ENCODE data around the gene OSBPL3.

The OSBPL3 gene

GRCh38 chr7:24799506-24799905 is 180.5 kb downstream of the OSBPL3 start:
- H3K4me3 ChIP-seq (ENCODE audit: low read length), result no peak overlapping the region
- H3K4me2 ChIP-seq (ENCODE audit: low read depth, low read length), result no peak overlapping the region
- no peaks in the 10 kb centered on the region for H3K4me1 ChIP-seq (ENCODE audit: low read length)
- no peaks in the 10 kb centered on the region for H3K9me2 ChIP-seq (replicated peaks; ENCODE audit: insufficient read depth, low read length)
- H3K27me3 ChIP-seq (replicated peaks; ENCODE audit: insufficient read depth, low read length), result no peaks in the 10 kb centered on the region
- H3K79me2 ChIP-seq (ENCODE audit: low read length), result no peaks in the 10 kb centered on the region
- no peaks in the 10 kb centered on the region for H3K36me3 ChIP-seq (replicated peaks; ENCODE audit: insufficient read depth, low read length)
- no peak for TF ChIP-seq EZH2 (optimal IDR thresholded peaks at IDR 0.05; ENCODE audit: low read depth, low read length)
- TF ChIP-seq, protein P1, sequence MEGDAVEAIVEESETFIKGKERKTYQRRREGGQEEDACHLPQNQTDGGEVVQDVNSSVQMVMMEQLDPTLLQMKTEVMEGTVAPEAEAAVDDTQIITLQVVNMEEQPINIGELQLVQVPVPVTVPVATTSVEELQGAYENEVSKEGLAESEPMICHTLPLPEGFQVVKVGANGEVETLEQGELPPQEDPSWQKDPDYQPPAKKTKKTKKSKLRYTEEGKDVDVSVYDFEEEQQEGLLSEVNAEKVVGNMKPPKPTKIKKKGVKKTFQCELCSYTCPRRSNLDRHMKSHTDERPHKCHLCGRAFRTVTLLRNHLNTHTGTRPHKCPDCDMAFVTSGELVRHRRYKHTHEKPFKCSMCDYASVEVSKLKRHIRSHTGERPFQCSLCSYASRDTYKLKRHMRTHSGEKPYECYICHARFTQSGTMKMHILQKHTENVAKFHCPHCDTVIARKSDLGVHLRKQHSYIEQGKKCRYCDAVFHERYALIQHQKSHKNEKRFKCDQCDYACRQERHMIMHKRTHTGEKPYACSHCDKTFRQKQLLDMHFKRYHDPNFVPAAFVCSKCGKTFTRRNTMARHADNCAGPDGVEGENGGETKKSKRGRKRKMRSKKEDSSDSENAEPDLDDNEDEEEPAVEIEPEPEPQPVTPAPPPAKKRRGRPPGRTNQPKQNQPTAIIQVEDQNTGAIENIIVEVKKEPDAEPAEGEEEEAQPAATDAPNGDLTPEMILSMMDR (IDR thresholded peaks at IDR 0.05; ENCODE audit: low read length), result no peak
- TF ChIP-seq EZH2phosphoT487 (IDR thresholded peaks at IDR 0.05; ENCODE audit: low read length), result no peak
- H3F3A ChIP-seq (ENCODE audit: insufficient read depth, low read length), result no peaks in the 10 kb centered on the region
- no peaks in the 10 kb centered on the region for H3K9me3 ChIP-seq (replicated peaks; ENCODE audit: insufficient read depth, low read length)
- DNase-seq, result no peak
- H3K27ac ChIP-seq (ENCODE audit: low read length), result no peak overlapping the region
- no peak overlapping the region for H3K9ac ChIP-seq (ENCODE audit: low read length)
- no peak overlapping the region for H2AFZ ChIP-seq (ENCODE audit: low read length)
- no peaks in the 10 kb centered on the region for H4K20me1 ChIP-seq (ENCODE audit: insufficient read depth, low read length)

GRCh38 chr7:24798261-24798660 is 181.7 kb downstream of the OSBPL3 start:
- H3K4me2 ChIP-seq (ENCODE audit: low read depth, low read length), result no peak overlapping the region
- no peaks in the 10 kb centered on the region for H3K4me1 ChIP-seq (ENCODE audit: low read length)
- H3K27me3 ChIP-seq (replicated peaks; ENCODE audit: insufficient read depth, low read length), result no peaks in the 10 kb centered on the region
- no peaks in the 10 kb centered on the region for H4K20me1 ChIP-seq (ENCODE audit: insufficient read depth, low read length)
- no peak overlapping the region for H3K27ac ChIP-seq (ENCODE audit: low read length)
- DNase-seq, result no peak
- H2AFZ ChIP-seq (ENCODE audit: low read length), result no peak overlapping the region
- H3K4me3 ChIP-seq (ENCODE audit: low read length), result no peak overlapping the region
- H3K36me3 ChIP-seq (replicated peaks; ENCODE audit: insufficient read depth, low read length), result no peaks in the 10 kb centered on the region
- H3K79me2 ChIP-seq (ENCODE audit: low read length), result no peaks in the 10 kb centered on the region
- H3K9me3 ChIP-seq (replicated peaks; ENCODE audit: insufficient read depth, low read length), result no peaks in the 10 kb centered on the region
- H3K9me2 ChIP-seq (replicated peaks; ENCODE audit: insufficient read depth, low read length), result no peaks in the 10 kb centered on the region
- H3F3A ChIP-seq (ENCODE audit: insufficient read depth, low read length), result no peaks in the 10 kb centered on the region
- no peak overlapping the region for H3K9ac ChIP-seq (ENCODE audit: low read length)
- TF ChIP-seq EZH2 (optimal IDR thresholded peaks at IDR 0.05; ENCODE audit: low read depth, low read length) (no peak), EZH2phosphoT487 (IDR thresholded peaks at IDR 0.05; ENCODE audit: low read length) (no peak)
- TF ChIP-seq, protein P1 (IDR thresholded peaks at IDR 0.05; ENCODE audit: low read length), result no peak

DNA sequence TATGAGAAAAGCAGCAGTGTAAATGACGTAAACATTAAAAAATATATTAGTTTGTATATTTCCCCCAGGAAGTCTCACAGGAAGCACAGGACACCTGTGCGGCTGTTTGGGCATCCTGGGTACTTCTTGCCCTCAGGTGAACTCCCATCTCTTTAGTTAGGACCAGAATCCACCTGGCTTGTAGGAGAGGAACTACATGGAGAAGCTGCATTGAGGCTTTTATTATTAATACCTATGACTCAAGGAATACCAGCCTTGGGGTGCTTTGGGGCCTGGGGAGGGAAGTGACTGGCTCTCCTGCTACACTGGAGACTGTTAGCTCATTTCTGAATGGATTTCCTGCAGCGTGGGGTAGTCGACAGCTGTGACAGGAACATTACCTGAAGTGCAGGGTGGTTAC is 182.7 kb downstream of the OSBPL3 start:
- TF ChIP-seq EZH2phosphoT487 (IDR thresholded peaks at IDR 0.05; ENCODE audit: low read length) (no peak), EZH2 (optimal IDR thresholded peaks at IDR 0.05; ENCODE audit: low read depth, low read length) (no peak)
- TF ChIP-seq, protein P1 (IDR thresholded peaks at IDR 0.05; ENCODE audit: low read length), result no peak
- no peak overlapping the region for H3K27ac ChIP-seq (ENCODE audit: low read length)
- H3K36me3 ChIP-seq (replicated peaks; ENCODE audit: insufficient read depth, low read length), result no peaks in the 10 kb centered on the region

More for the DNA sequence above, 182.7 kb downstream of the OSBPL3 start:
- H3K4me2 ChIP-seq (ENCODE audit: low read depth, low read length), result no peak overlapping the region
- no peaks in the 10 kb centered on the region for H3K79me2 ChIP-seq (ENCODE audit: low read length)
- H3K27me3 ChIP-seq (replicated peaks; ENCODE audit: insufficient read depth, low read length), result no peaks in the 10 kb centered on the region
- H3F3A ChIP-seq (ENCODE audit: insufficient read depth, low read length), result no peaks in the 10 kb centered on the region
- DNase-seq, result no peak
- no peaks in the 10 kb centered on the region for H3K9me2 ChIP-seq (replicated peaks; ENCODE audit: insufficient read depth, low read length)
- H3K9me3 ChIP-seq (replicated peaks; ENCODE audit: insufficient read depth, low read length), result no peaks in the 10 kb centered on the region
- H2AFZ ChIP-seq (ENCODE audit: low read length), result no peak overlapping the region
- H3K9ac ChIP-seq (ENCODE audit: low read length), result no peak overlapping the region
- H3K4me1 ChIP-seq (ENCODE audit: low read length), result no peaks in the 10 kb centered on the region
- H3K4me3 ChIP-seq (ENCODE audit: low read length), result no peak overlapping the region
- no peaks in the 10 kb centered on the region for H4K20me1 ChIP-seq (ENCODE audit: insufficient read depth, low read length)

All from MM.1S (cell line).